Hippocampal formation (tissue), 2 donors: ENCODE results near the gene GALNT9.

Experiments
- DNase-seq, 2 donors: peaks; one replicate each; lab custom pipeline; 2025; lab: John Stamatoyannopoulos, UW

The GALNT9 gene

GRCh38 chr12:132344181-132344580 lies 14.8 kb upstream of the GALNT9 start:
- DNase-seq, result no peak

- DNase-seq, result no peak
These were observed 14.1 kb upstream of the GALNT9 start for GRCh38 chr12:132343294-132344004.

GRCh38 chr12:132342251-132343227 lies 13.2 kb upstream of the GALNT9 start:
- DNase-seq, result no peak

- no peak for DNase-seq
These were observed 12.1 kb upstream of the GALNT9 start for GRCh38 chr12:132341318-132342050.

- DNase-seq, result no peak
These were observed 11.1 kb upstream of the GALNT9 start for GRCh38 chr12:132340266-132341035.

GRCh38 chr12:132339856-132340255 lies 10.5 kb upstream of the GALNT9 start:
- no peak for DNase-seq

- DNase-seq, result no peak
These were observed 9.4 kb upstream of the GALNT9 start for GRCh38 chr12:132338781-132339180.

- no peak for DNase-seq
These were observed 8.9 kb upstream of the GALNT9 start for GRCh38 chr12:132338311-132338710.

GRCh38 chr12:132337557-132337956 lies 8.2 kb upstream of the GALNT9 start:
- no peak for DNase-seq

- no peak for DNase-seq
These were observed 7.3 kb upstream of the GALNT9 start for GRCh38 chr12:132336451-132337413.

GRCh38 chr12:132335179-132335756 lies 5.9 kb upstream of the GALNT9 start:
- no peak for DNase-seq

GRCh38 chr12:132333766-132334165 lies 4.4 kb upstream of the GALNT9 start:
- DNase-seq, result no peak

- DNase-seq, result no peak
These were observed 3.9 kb upstream of the GALNT9 start for GRCh38 chr12:132333273-132333672.

GRCh38 chr12:132330549-132330881 lies 1.1 kb upstream of the GALNT9 start:
- DNase-seq, result no peak

- DNase-seq, result no peak
These were observed 545 bp upstream of the GALNT9 start for GRCh38 chr12:132329720-132330548.

- DNase-seq, result no peak
These were observed 933 bp downstream of the GALNT9 start for GRCh38 chr12:132328282-132329029.

- DNase-seq, result peak; percentile 17 to 20
These were observed 1.8 kb downstream of the GALNT9 start for GRCh38 chr12:132327336-132328171.

- DNase-seq, result no peak
These were observed 2.7 kb downstream of the GALNT9 start for GRCh38 chr12:132326646-132327045.
